GM18499 (cell line): ENCODE measurements around the gene RPS6KB2.
"Not testable (repeated sequence)": the region's sequence is repeated elsewhere in the genome, so short reads cannot be mapped to it uniquely, and the experiment has no call there.

Experiments used
- ATAC-seq: cut with Tn5 transposase; IDR thresholded peaks from one replicate; pipeline ENCODE4 v1.9.1; 2021; ENCODE audit warnings: moderate number of reproducible peaks; ENCODE audit not compliant: insufficient read depth, unreplicated experiment

RPS6KB2 gene

GRCh38 chr11:67396587-67397389, 31.5 kb upstream of the RPS6KB2 start:
- ATAC-seq = no peak

GRCh38 chr11:67397536-67397935, 30.8 kb upstream of the RPS6KB2 start:
- ATAC-seq = no peak

GRCh38 chr11:67397986-67398660, 30.2 kb upstream of the RPS6KB2 start:
- ATAC-seq = no peak

- no peak for ATAC-seq
These were observed 29.4 kb upstream of the RPS6KB2 start for GRCh38 chr11:67398661-67399563.

GRCh38 chr11:67400251-67400941, 27.9 kb upstream of the RPS6KB2 start:
- ATAC-seq = no peak

GRCh38 chr11:67400942-67401494, 27.3 kb upstream of the RPS6KB2 start:
- ATAC-seq = no peak

GRCh38 chr11:67401495-67402191, 26.7 kb upstream of the RPS6KB2 start, which contains the start of gene PPP1CA:
TSS of gene PPP1CA (minus strand) at chr11:67401858. CDS start at chr11:67401782, 76 bp downstream.
- no peak for ATAC-seq

- ATAC-seq = not testable (repeated sequence)
These were observed 26.0 kb upstream of the RPS6KB2 start for GRCh38 chr11:67402192-67402839.

GRCh38 chr11:67403085-67403484, 25.2 kb upstream of the RPS6KB2 start:
- not testable (repeated sequence) for ATAC-seq

- ATAC-seq = no peak
These were observed 23.6 kb upstream of the RPS6KB2 start for GRCh38 chr11:67404515-67405195.

GRCh38 chr11:67405196-67405567, 23.1 kb upstream of the RPS6KB2 start:
- no peak for ATAC-seq

- no peak for ATAC-seq
These were observed 22.5 kb upstream of the RPS6KB2 start for GRCh38 chr11:67405688-67406339.

- no peak for ATAC-seq
These were observed 21.8 kb upstream of the RPS6KB2 start for GRCh38 chr11:67406420-67406968.

- ATAC-seq = no peak
These were observed 21.2 kb upstream of the RPS6KB2 start for GRCh38 chr11:67406969-67407687.

- ATAC-seq = no peak
These were observed 20.6 kb upstream of the RPS6KB2 start for GRCh38 chr11:67407688-67408163.

GRCh38 chr11:67408437-67409200, 19.7 kb upstream of the RPS6KB2 start:
- no peak for ATAC-seq
